ENCODE measurements around the gene MEGF9. TPM values are rescaled to one million over a fixed set of nuclear protein-coding genes. Genes with fewer than 3 reads are reported as not detected.

The MEGF9 gene
- total RNA-seq, 1 donor from 2014 or later, result 14.3 TPM

- peak overlapping the region; percentile 81 for H3K27ac ChIP-seq
- TF ChIP-seq CTCF (IDR thresholded peaks at IDR 0.05), result no peak
- intact Hi-C loops (cut with DNase I), result loop anchor here (10.0 kb wide), 1 partner anchor 625 kb away; no protein-coding TSS in a partner anchor
Measured at GRCh38 chr9:120579139-120580050, 134.9 kb downstream of the MEGF9 start.

GRCh38 chr9:120574473-120574872 lies 139.8 kb downstream of the MEGF9 start:
- peaks cover 7 to 26% of the 10 kb centered on the region in 2 donors for H3K4me1 ChIP-seq
- intact Hi-C loops (cut with DNase I), result loop anchor here (10.0 kb wide), 1 partner anchor 620 kb away; no protein-coding TSS in a partner anchor
- TF ChIP-seq CTCF (IDR thresholded peaks at IDR 0.05), result no peak
- no peak overlapping the region for H3K27ac ChIP-seq
- no peak overlapping the region for H3K4me3 ChIP-seq
- no peak for DNase-seq (ENCODE audit: low spot score in 2 of 2)
- no peaks in the 10 kb centered on the region for H3K27me3 ChIP-seq
- H3K36me3 ChIP-seq, result peaks cover 8 to 9% of the 10 kb centered on the region in 2 donors
- H3K9me3 ChIP-seq, result no peaks in the 10 kb centered on the region

More at GRCh38 chr9:120579139-120580050, 134.9 kb downstream of the MEGF9 start:
- Histone ChIP-seq H3K27me3 (no peaks in the 10 kb centered on the region), H3K36me3 (no peaks in the 10 kb centered on the region), H3K4me1 (peaks cover 4 to 15% of the 10 kb centered on the region in 2 donors), H3K9me3 (no peaks in the 10 kb centered on the region), H3K4me3 (peak overlapping the region; percentile 92 to 95)
- no peak for DNase-seq (ENCODE audit: low spot score in 2 of 2)

- H3K27ac ChIP-seq, result no peak overlapping the region
- DNase-seq (ENCODE audit: low spot score in 2 of 2), result no peak
- intact Hi-C loops (cut with DNase I), result loop anchor here (10.0 kb wide), 1 partner anchor 618 kb away; no protein-coding TSS in a partner anchor
- no peak for TF ChIP-seq CTCF (IDR thresholded peaks at IDR 0.05)
- peaks cover 13 to 25% of the 10 kb centered on the region in 2 donors for H3K36me3 ChIP-seq
- no peak overlapping the region for H3K4me3 ChIP-seq
- no peaks in the 10 kb centered on the region for H3K27me3 ChIP-seq
- H3K9me3 ChIP-seq, result no peaks in the 10 kb centered on the region
- H3K4me1 ChIP-seq, result peaks cover 7 to 17% of the 10 kb centered on the region in 2 donors
Measured at GRCh38 chr9:120572472-120572871, 141.8 kb downstream of the MEGF9 start.

- Histone ChIP-seq H3K27me3 (no peaks in the 10 kb centered on the region), H3K4me1 (peaks cover 7 to 17% of the 10 kb centered on the region in 2 donors), H3K9me3 (no peaks in the 10 kb centered on the region), H3K4me3 (peak overlapping the region in 1 of 2 donors; percentile 13), H3K36me3 (peaks cover 14 to 33% of the 10 kb centered on the region in 2 donors), H3K27ac (peak overlapping the region; percentile 66 to 72)
- no peak for TF ChIP-seq CTCF (IDR thresholded peaks at IDR 0.05)
- DNase-seq (ENCODE audit: low spot score in 2 of 2), result peak in 1 of 2 donors; percentile 77
- intact Hi-C loops (cut with DNase I), result loop anchor here (10.0 kb wide), 1 partner anchor 617 kb away; no protein-coding TSS in a partner anchor
Measured at GRCh38 chr9:120571443-120572257, 142.6 kb downstream of the MEGF9 start.

- intact Hi-C loops (cut with DNase I), result loop anchor here (10.0 kb wide), 1 partner anchor 615 kb away; no protein-coding TSS in a partner anchor
- H3K4me1 ChIP-seq, result peaks cover 7 to 17% of the 10 kb centered on the region in 2 donors
- no peak for DNase-seq (ENCODE audit: low spot score in 2 of 2)
- no peaks in the 10 kb centered on the region for H3K27me3 ChIP-seq
- H3K4me3 ChIP-seq, result no peak overlapping the region
- peak overlapping the region; percentile 66 to 72 for H3K27ac ChIP-seq
- no peak for TF ChIP-seq CTCF (IDR thresholded peaks at IDR 0.05)
- no peaks in the 10 kb centered on the region for H3K9me3 ChIP-seq
- H3K36me3 ChIP-seq, result peaks cover 23 to 40% of the 10 kb centered on the region in 2 donors
Measured at GRCh38 chr9:120570296-120570695, 144.0 kb downstream of the MEGF9 start.
